HCT116 (cell line): ENCODE results near the gene FLNC. TPM values are rescaled to one million over a fixed set of nuclear protein-coding genes. Genes with fewer than 3 reads are reported as not detected.

Source experiments
- ATAC-seq: fragments of 200-7000 bp; cut with Tn5 transposase; 2 replicates; pipeline ENCODE4 v1.9.1; 2020; ENCODE audit warnings: mild to moderate bottlenecking, moderate library complexity
- BruUV-seq: library from RNA; stranded (reverse); fragments of 400-500 nt; replicated peaks from 2 replicates; lab custom pipeline; 2021; lab: Mats Ljungman, UMichigan
- CTCF ChIA-PET: fragments of 300-600 bp; sonication (Branson Sonifier 250); formaldehyde crosslinking; loops from one replicate; lab custom pipeline; 2021; ENCODE audit warnings: antibody characterized with exemption; lab: Charles Lee
- POLR2A ChIA-PET: fragments of 300-600, 350-600 bp; sonication (Branson Sonifier 250); formaldehyde crosslinking; loops from one replicate; lab custom pipeline; 2021; ENCODE audit warnings: antibody characterized with exemption; lab: Charles Lee
- RAD21 ChIA-PET, 2 experiments: fragments of 300-600 bp; sonication (Branson Sonifier 250); formaldehyde crosslinking; loops; one replicate each; lab custom pipeline; 2023; ENCODE audit warnings: low total read pairs in 2 of 2; ENCODE audit not compliant: uncharacterized antibody in 2 of 2, unreplicated experiment in 2 of 2, low non-redundant PET in 1 of 2; lab: Charles Lee
- DNase-seq: peaks from one replicate; pipeline ENCODE4 v3.0.0-alpha.2; 2010; ENCODE audit warnings: low read depth, low spot score
- H2AFZ ChIP-seq: fragments of 200-600 bp; shearing (Covaris generic), sonication (generic); 2 replicates; pipeline ENCODE4 v1.6.1; 2017; ENCODE audit warnings: low read depth, mixed run types, mixed read lengths, antibody characterized with exemption, low read length; ENCODE audit not compliant: poor library complexity, severe bottlenecking
- H3K27ac ChIP-seq: 2 replicates; pipeline ENCODE4 v1.5.1; 2012; ENCODE audit warnings: low read depth, low read length
- H3K27me3 ChIP-seq: fragments of 200-600 bp; sonication (generic); 2 replicates; pipeline ENCODE4 v1.6.1; 2016; ENCODE audit warnings: mixed run types, low read length, mixed read lengths; ENCODE audit not compliant: insufficient read depth
- H3K36me3 ChIP-seq, 2 experiments: fragments of 200-500 bp in 1 of 2; fragments of 200-600 bp in 1 of 2; sonication (Bioruptor generic) in 1 of 2; sonication (generic) in 1 of 2; 2 replicates each; pipeline versions ENCODE4 v1.5.1 to v1.6.1; 2014 to 2016; ENCODE audit warnings: low read length in 2 of 2, inconsistent platforms in 1 of 2, mixed read lengths in 1 of 2, mixed run types in 1 of 2; ENCODE audit not compliant: insufficient read depth in 2 of 2, control insufficient read depth in 1 of 2
- H3K4me1 ChIP-seq, 2 experiments: fragments of 200-600 bp in 1 of 2; sonication (generic) in 1 of 2; 2 replicates each; pipeline versions ENCODE4 v1.5.1 to v1.6.1; 2012 to 2017; ENCODE audit warnings: low read length in 2 of 2, inconsistent platforms in 1 of 2, mild to moderate bottlenecking in 1 of 2, mixed read lengths in 1 of 2, mixed run types in 1 of 2, moderate library complexity in 1 of 2; ENCODE audit not compliant: insufficient read depth in 2 of 2, control insufficient read depth in 1 of 2
- H3K4me2 ChIP-seq: fragments of 200-600 bp; sonication (generic); 2 replicates; pipeline ENCODE4 v1.6.1; 2017; ENCODE audit warnings: mixed run types, low read length, mixed read lengths
- H3K4me3 ChIP-seq, 2 experiments: fragments of 200-600 bp in 1 of 2; sonication (generic) in 1 of 2; replicated peaks in 1 of 2; 2 replicates each; pipeline ENCODE4 v1.5.1; 2011 to 2016; ENCODE audit warnings: low read length in 2 of 2, control low read depth in 1 of 2, low read depth in 1 of 2, mild to moderate bottlenecking in 1 of 2, mixed read lengths in 1 of 2, mixed run types in 1 of 2
- H3K79me2 ChIP-seq: fragments of 200-600 bp; sonication (generic); 2 replicates; pipeline ENCODE4 v1.6.1; 2017; ENCODE audit warnings: mild to moderate bottlenecking, mixed run types, low read length, moderate library complexity, mixed read lengths; ENCODE audit not compliant: insufficient read depth
- H3K9ac ChIP-seq: fragments of 200-600 bp; sonication (generic); 2 replicates; pipeline ENCODE4 v1.6.1; 2016; ENCODE audit warnings: low read length, mixed read lengths
- H3K9me2 ChIP-seq: fragments of 200-600 bp; sonication (generic), shearing (Covaris generic); 2 replicates; pipeline ENCODE4 v1.6.1; 2017; ENCODE audit warnings: mixed run types, mild to moderate bottlenecking, moderate library complexity; ENCODE audit not compliant: insufficient read depth
- H3K9me3 ChIP-seq, 2 experiments: fragments of 200-500 bp in 1 of 2; fragments of 200-600 bp in 1 of 2; sonication (Bioruptor generic) in 1 of 2; sonication (generic) in 1 of 2; 2 replicates each; pipeline ENCODE4 v1.6.1; 2014 to 2017; ENCODE audit warnings: low read length in 2 of 2, mixed read lengths in 2 of 2, inconsistent platforms in 1 of 2, low read depth in 1 of 2, mild to moderate bottlenecking in 1 of 2, mixed run types in 1 of 2, moderate library complexity in 1 of 2; ENCODE audit not compliant: control insufficient read depth in 1 of 2, insufficient read depth in 1 of 2
- H4K20me1 ChIP-seq: fragments of 200-600 bp; sonication (generic), shearing (Covaris generic); 2 replicates; pipeline ENCODE4 v1.6.1; 2017; ENCODE audit warnings: mixed run types, mild to moderate bottlenecking, moderate library complexity; ENCODE audit not compliant: insufficient read depth
- CBX3 ChIP-seq: IDR thresholded peaks from 2 replicates; pipeline ENCODE4 v1.6.1; 2012; ENCODE audit warnings: low read depth
- EZH2 ChIP-seq: fragments of 200-600 bp; sonication (generic); IDR thresholded peaks from 2 replicates; pipeline ENCODE4 v1.6.1; 2017; ENCODE audit warnings: antibody characterized with exemption, mixed run types
- JUND ChIP-seq: IDR thresholded peaks from 2 replicates; pipeline ENCODE4 v1.6.1; 2012
- MAX ChIP-seq: IDR thresholded peaks from 2 replicates; pipeline ENCODE4 v1.6.1; 2012
- POLR2A ChIP-seq: IDR thresholded peaks from 2 replicates; pipeline ENCODE4 v1.7.0; 2011; ENCODE audit warnings: borderline replicate concordance; ENCODE audit not compliant: insufficient read depth, insufficient read length; ENCODE audit errors: extremely low read depth
- SIN3A ChIP-seq: IDR thresholded peaks from 2 replicates; pipeline ENCODE4 v1.6.1; 2012; ENCODE audit warnings: low read depth
- SP1 ChIP-seq: IDR thresholded peaks from 2 replicates; pipeline ENCODE4 v1.6.1; 2012; ENCODE audit warnings: low read depth
- TCF7L2 ChIP-seq: IDR thresholded peaks from 2 replicates; pipeline ENCODE4 v1.7.0; 2011; ENCODE audit warnings: borderline replicate concordance, inconsistent platforms; ENCODE audit not compliant: insufficient read depth, insufficient read length; ENCODE audit errors: extremely low read depth
- YY1 ChIP-seq: IDR thresholded peaks from 2 replicates; pipeline ENCODE4 v1.6.1; 2011; ENCODE audit warnings: low read length, low read depth, moderate library complexity, mild to moderate bottlenecking; ENCODE audit not compliant: insufficient replicate concordance; ENCODE audit errors: extremely low read depth
- ZFX ChIP-seq: fragments of 450-650 bp; IDR thresholded peaks from 2 replicates; pipeline ENCODE4 v1.6.1; 2017
- intact Hi-C: fragments of 100-400 bp; cut with micrococcal nuclease; formaldehyde crosslinking; loops from 2 replicates; pipeline ENCODE4 v1.10.0; 2022
- total RNA-seq: library from RNA; stranded (reverse); gene quantifications from one replicate; pipeline ENCODE4 v1.2.1, GENCODE V29; 2021; ENCODE audit not compliant: unreplicated experiment
- TF ChIP-seq, protein P1 (sequence below), 3 experiments: fragments of 200-600 bp in 1 of 3; sonication (generic) in 1 of 3; IDR thresholded peaks in 2 of 3; conservative IDR thresholded peaks in 1 of 3; 2 replicates each; pipeline ENCODE4 v1.5.1; 2012 to 2017; ENCODE audit warnings: low read depth in 2 of 3, low read length in 2 of 3, antibody characterized with exemption in 1 of 3, borderline replicate concordance in 1 of 3, control low read depth in 1 of 3, mild to moderate bottlenecking in 1 of 3, mixed read lengths in 1 of 3, mixed run types in 1 of 3, moderate library complexity in 1 of 3; ENCODE audit not compliant: insufficient read depth in 1 of 3

FLNC gene
- total RNA-seq, 1 experiment from 2014 or later: 42.8 TPM

DNA sequence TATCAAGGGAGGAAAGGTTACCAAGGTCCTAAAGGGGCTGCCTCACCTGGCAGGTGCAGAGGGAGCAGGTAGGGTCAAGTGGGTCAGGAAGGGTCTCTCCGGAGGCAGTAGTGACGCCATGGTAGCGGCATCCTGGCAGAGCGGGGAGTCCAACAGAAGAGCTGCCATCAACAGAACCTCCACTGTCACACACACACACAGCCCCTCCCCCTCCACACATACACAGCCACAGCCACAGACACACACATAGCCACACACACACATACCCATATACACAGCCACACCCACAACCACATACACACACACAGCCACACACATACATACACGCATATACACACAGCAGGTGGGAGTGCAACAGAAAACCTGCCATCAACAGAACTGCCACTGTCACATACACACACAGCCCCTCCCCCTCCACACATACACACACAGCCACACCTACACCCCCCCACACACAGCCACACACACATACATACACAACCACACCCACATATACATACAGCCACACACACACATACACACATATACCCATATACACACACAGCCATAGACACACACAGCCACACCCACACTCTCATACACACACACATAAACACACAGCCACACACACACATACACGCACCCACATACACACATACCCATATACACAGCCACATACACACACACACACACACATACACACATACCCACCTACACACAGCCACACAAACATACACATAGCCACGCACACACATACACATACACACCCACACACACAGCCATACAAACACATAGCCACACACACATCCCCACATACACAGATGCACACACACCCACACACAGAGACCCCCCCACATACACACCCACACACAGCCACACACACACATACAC, 57.2 kb downstream of the FLNC start:
- ChIA-PET POLR2A (no interaction called here), RAD21 (no interaction called here)
- no peak overlapping the region for H3K9ac ChIP-seq
- H3K4me2 ChIP-seq: no peak overlapping the region
- peak overlapping the region; percentile 19; the same call in 1 of the 2 replicates for H3K27ac ChIP-seq
- peaks cover 15 to 49% of the 10 kb centered on the region in 2 experiments for H3K4me1 ChIP-seq
- no peak overlapping the region for H2AFZ ChIP-seq
- no peaks in the 10 kb centered on the region for H3K36me3 ChIP-seq
- no peaks in the 10 kb centered on the region for H3K79me2 ChIP-seq
- no peaks in the 10 kb centered on the region for H3K9me3 ChIP-seq
- ATAC-seq: no peak
- no peaks in the 10 kb centered on the region for H3K27me3 ChIP-seq
- no peak overlapping the region for H3K4me3 ChIP-seq
- no peaks in the 10 kb centered on the region for H4K20me1 ChIP-seq
- no peaks in the 10 kb centered on the region for H3K9me2 ChIP-seq
- TF ChIP-seq POLR2A: no peak
- TF ChIP-seq ZFX: no peak
- TF ChIP-seq, protein P1, sequence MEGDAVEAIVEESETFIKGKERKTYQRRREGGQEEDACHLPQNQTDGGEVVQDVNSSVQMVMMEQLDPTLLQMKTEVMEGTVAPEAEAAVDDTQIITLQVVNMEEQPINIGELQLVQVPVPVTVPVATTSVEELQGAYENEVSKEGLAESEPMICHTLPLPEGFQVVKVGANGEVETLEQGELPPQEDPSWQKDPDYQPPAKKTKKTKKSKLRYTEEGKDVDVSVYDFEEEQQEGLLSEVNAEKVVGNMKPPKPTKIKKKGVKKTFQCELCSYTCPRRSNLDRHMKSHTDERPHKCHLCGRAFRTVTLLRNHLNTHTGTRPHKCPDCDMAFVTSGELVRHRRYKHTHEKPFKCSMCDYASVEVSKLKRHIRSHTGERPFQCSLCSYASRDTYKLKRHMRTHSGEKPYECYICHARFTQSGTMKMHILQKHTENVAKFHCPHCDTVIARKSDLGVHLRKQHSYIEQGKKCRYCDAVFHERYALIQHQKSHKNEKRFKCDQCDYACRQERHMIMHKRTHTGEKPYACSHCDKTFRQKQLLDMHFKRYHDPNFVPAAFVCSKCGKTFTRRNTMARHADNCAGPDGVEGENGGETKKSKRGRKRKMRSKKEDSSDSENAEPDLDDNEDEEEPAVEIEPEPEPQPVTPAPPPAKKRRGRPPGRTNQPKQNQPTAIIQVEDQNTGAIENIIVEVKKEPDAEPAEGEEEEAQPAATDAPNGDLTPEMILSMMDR (IDR thresholded peaks at IDR 0.05 in 2 of 3, conservative IDR thresholded peaks at IDR 0.05 in 1 of 3; ENCODE audit: borderline replicate concordance in 1 of 3, insufficient read depth in 1 of 3, low read depth in 2 of 3, low read length in 2 of 3): no peak
- TF ChIP-seq TCF7L2: no peak
- TF ChIP-seq EZH2: no peak
- no peak for TF ChIP-seq SIN3A
- TF ChIP-seq MAX: no peak
- TF ChIP-seq YY1: no peak
- no peak for TF ChIP-seq CBX3
- no peak for TF ChIP-seq SP1
- no peak for TF ChIP-seq JUND
- TF ChIP-seq, all 23 proteins: peak for 0
- intact Hi-C loops: no loop called here
- CTCF ChIA-PET: no interaction called here
- DNase-seq: no peak
- no TSS peak for BruUV-seq
